Esophagus muscularis mucosa (tissue), 4 donors: ENCODE measurements around the gene GNG4. TPM values are rescaled to one million over a fixed set of nuclear protein-coding genes. Genes with fewer than 3 reads are reported as not detected.
"Not testable (repeated sequence)": the region's sequence is repeated elsewhere in the genome, so short reads cannot be mapped to it uniquely, and the experiment has no call there.

ENCODE experiments used
- DNase-seq: peaks from one replicate; pipeline ENCODE4 v3.0.0-alpha.2; 2017; ENCODE audit errors: extremely low spot score
- H3K27ac ChIP-seq, 4 donors: fragments of 200-600 bp; sonication (generic); replicated peaks in 1 of 4; 1 replicate in 3 of 4; 2 replicates in 1 of 4; pipeline ENCODE4 v1.5.1; 2016 to 2019; ENCODE audit warnings: mild to moderate bottlenecking in 1 of 4
- H3K27me3 ChIP-seq, 4 donors: fragments of 200-600 bp; sonication (generic); one replicate each; pipeline versions ENCODE4 v1.5.1 to v1.6.0; 2016 to 2019
- H3K36me3 ChIP-seq, 4 donors: fragments of 200-600 bp; sonication (generic); one replicate each; pipeline ENCODE4 v1.5.1; 2016 to 2019
- H3K4me1 ChIP-seq, 4 donors: fragments of 200-600 bp; sonication (generic); one replicate each; pipeline ENCODE4 v1.5.1; 2016 to 2019
- H3K4me3 ChIP-seq, 4 donors: fragments of 200-600 bp; sonication (generic); 1 replicate in 2 of 4; 2 replicates in 2 of 4; pipeline ENCODE4 v1.5.1; 2016 to 2019; ENCODE audit warnings: mild to moderate bottlenecking in 4 of 4, moderate library complexity in 1 of 4
- H3K9me3 ChIP-seq, 4 donors: fragments of 200-600 bp; sonication (generic); 1 replicate in 3 of 4; 2 replicates in 1 of 4; pipeline ENCODE4 v1.5.1; 2016 to 2019
- EP300 ChIP-seq: sonication (generic); formaldehyde crosslinking; IDR thresholded peaks from one replicate; pipeline ENCODE4 v1.6.1; 2017; ENCODE audit warnings: antibody characterized with exemption
- POLR2A ChIP-seq: fragments of 450-650 bp; IDR thresholded peaks from one replicate; pipeline ENCODE4 v1.6.1; 2017; ENCODE audit warnings: antibody characterized with exemption, moderate library complexity, mild to moderate bottlenecking, low read depth
- POLR2AphosphoS5 ChIP-seq, 2 donors: sonication (generic); formaldehyde crosslinking; IDR thresholded peaks; one replicate each; pipeline ENCODE4 v1.6.1; 2017; ENCODE audit warnings: antibody characterized with exemption in 2 of 2
- WGBS: methylation state at CpG from one replicate; pipeline ENCODE4 v1.1.5; 2018; 5-methylcytosine and 5-hydroxymethylcytosine counted together
- intact Hi-C: fragments of 100-400 bp; cut with DNase I; formaldehyde crosslinking; loops from one replicate; pipeline ENCODE4 v1.15.1; 2023
- total RNA-seq, 4 donors: library from RNA; depleted of rRNA; stranded (reverse); fragments of >200 nt; gene quantifications; one replicate each; pipeline versions ENCODE4 v1.1.0 to v1.2.1, GENCODE V29; 2016
- TF ChIP-seq, protein P1 (sequence below), 3 experiments: fragments of 200-600 bp in 2 of 3; fragments of 450-650 bp in 1 of 3; sonication (generic) in 2 of 3; IDR thresholded peaks; one replicate each; pipeline ENCODE4 v1.5.1; 2017 to 2019; ENCODE audit warnings: antibody characterized with exemption in 3 of 3, mild to moderate bottlenecking in 2 of 3, moderate library complexity in 1 of 3

The GNG4 gene
- total RNA-seq, 4 donors from 2014 or later = 0.42 to 1.5 (median 0.76) TPM

- H3K4me3 ChIP-seq = no peak overlapping the region
- intact Hi-C loops = no loop called here
- no peak for DNase-seq
- no peaks in the 10 kb centered on the region for H3K27me3 ChIP-seq
- no peak overlapping the region for H3K27ac ChIP-seq
- no peaks in the 10 kb centered on the region for H3K36me3 ChIP-seq
- no peaks in the 10 kb centered on the region for H3K9me3 ChIP-seq
- 88% methylated on average over 6 of the region's 6 CpGs for WGBS
- TF ChIP-seq, protein P1, sequence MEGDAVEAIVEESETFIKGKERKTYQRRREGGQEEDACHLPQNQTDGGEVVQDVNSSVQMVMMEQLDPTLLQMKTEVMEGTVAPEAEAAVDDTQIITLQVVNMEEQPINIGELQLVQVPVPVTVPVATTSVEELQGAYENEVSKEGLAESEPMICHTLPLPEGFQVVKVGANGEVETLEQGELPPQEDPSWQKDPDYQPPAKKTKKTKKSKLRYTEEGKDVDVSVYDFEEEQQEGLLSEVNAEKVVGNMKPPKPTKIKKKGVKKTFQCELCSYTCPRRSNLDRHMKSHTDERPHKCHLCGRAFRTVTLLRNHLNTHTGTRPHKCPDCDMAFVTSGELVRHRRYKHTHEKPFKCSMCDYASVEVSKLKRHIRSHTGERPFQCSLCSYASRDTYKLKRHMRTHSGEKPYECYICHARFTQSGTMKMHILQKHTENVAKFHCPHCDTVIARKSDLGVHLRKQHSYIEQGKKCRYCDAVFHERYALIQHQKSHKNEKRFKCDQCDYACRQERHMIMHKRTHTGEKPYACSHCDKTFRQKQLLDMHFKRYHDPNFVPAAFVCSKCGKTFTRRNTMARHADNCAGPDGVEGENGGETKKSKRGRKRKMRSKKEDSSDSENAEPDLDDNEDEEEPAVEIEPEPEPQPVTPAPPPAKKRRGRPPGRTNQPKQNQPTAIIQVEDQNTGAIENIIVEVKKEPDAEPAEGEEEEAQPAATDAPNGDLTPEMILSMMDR (IDR thresholded peaks at IDR 0.05) = no peak
- TF ChIP-seq POLR2A (no peak), POLR2AphosphoS5 (IDR thresholded peaks at IDR 0.05) (no peak), EP300 (no peak)
- no peaks in the 10 kb centered on the region for H3K4me1 ChIP-seq
These were observed 74.0 kb downstream of the GNG4 start for GRCh38 chr1:235575597-235575996.

DNA sequence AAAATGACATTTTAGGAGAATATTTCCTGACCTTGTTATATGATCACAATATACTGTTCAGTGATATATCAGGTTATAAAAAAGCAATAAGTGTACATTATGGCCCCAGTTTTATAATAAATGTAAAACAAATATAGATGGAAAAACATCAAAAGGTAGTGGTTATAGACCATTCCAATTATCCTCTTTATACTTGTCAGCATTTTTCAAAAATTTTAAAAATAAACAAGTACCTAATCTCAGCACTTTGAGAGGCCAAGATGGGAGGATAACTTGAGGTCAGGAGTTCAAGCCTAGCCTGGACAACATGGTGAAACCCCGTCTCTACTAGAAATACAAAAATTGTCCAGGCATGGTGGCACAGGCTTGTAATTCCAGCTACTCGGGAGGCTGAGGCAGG, 75.7 kb downstream of the GNG4 start:
- Histone ChIP-seq H3K4me3 (no peak overlapping the region), H3K9me3 (no peaks in the 10 kb centered on the region), H3K27me3 (no peaks in the 10 kb centered on the region), H3K4me1 (no peaks in the 10 kb centered on the region), H3K36me3 (no peaks in the 10 kb centered on the region), H3K27ac (no peak overlapping the region)
- intact Hi-C loops = no loop called here
- no peak for DNase-seq
- WGBS = 88% methylated on average over 2 of the region's 2 CpGs
- TF ChIP-seq EP300 (no peak), POLR2AphosphoS5 (IDR thresholded peaks at IDR 0.05) (no peak), POLR2A (no peak)
- TF ChIP-seq, protein P1 (IDR thresholded peaks at IDR 0.05) = no peak

GRCh38 chr1:235572971-235573370, 76.6 kb downstream of the GNG4 start:
- H3K27ac ChIP-seq, H3K9me3 ChIP-seq, DNase-seq, H3K4me1 ChIP-seq, H3K27me3 ChIP-seq, H3K36me3 ChIP-seq, H3K4me3 ChIP-seq, intact Hi-C loops: not testable (repeated sequence)
- WGBS = 99% methylated on average over 4 of the region's 5 CpGs

GRCh38 chr1:235571482-235571881, 78.1 kb downstream of the GNG4 start:
- TF ChIP-seq EP300 (no peak), POLR2AphosphoS5 (IDR thresholded peaks at IDR 0.05) (no peak), POLR2A (no peak)
- TF ChIP-seq, protein P1 (IDR thresholded peaks at IDR 0.05) = no peak
- H3K36me3 ChIP-seq = no peaks in the 10 kb centered on the region
- no peak for DNase-seq
- no peaks in the 10 kb centered on the region for H3K27me3 ChIP-seq
- no peak overlapping the region for H3K27ac ChIP-seq
- no peak overlapping the region for H3K4me3 ChIP-seq
- no peaks in the 10 kb centered on the region for H3K4me1 ChIP-seq
- no peaks in the 10 kb centered on the region for H3K9me3 ChIP-seq
- WGBS = 89% methylated on average over 3 of the region's 3 CpGs
- intact Hi-C loops = no loop called here

- no peak overlapping the region for H3K27ac ChIP-seq
- no peak for DNase-seq
- no peaks in the 10 kb centered on the region for H3K4me1 ChIP-seq
- no peaks in the 10 kb centered on the region for H3K36me3 ChIP-seq
- WGBS = 72% methylated on average over 7 of the region's 7 CpGs
- intact Hi-C loops = no loop called here
- H3K27me3 ChIP-seq = no peaks in the 10 kb centered on the region
- H3K4me3 ChIP-seq = no peak overlapping the region
- no peaks in the 10 kb centered on the region for H3K9me3 ChIP-seq
- TF ChIP-seq, protein P1 (IDR thresholded peaks at IDR 0.05) = no peak
- TF ChIP-seq POLR2AphosphoS5 (IDR thresholded peaks at IDR 0.05) (no peak), EP300 (no peak), POLR2A (no peak)
These were observed 81.6 kb downstream of the GNG4 start for GRCh38 chr1:235567812-235568503.
